NCI-H128 (cell line): ENCODE data around the gene RB1.
A peak's percentile ranks its signal among the peaks of the same experiment; 100 is the strongest.

Source experiments
- DNase-seq: peaks from one replicate; lab custom pipeline; 2025; ENCODE audit not compliant: unreplicated experiment; lab: John Stamatoyannopoulos, UW

Gene RB1

DNA sequence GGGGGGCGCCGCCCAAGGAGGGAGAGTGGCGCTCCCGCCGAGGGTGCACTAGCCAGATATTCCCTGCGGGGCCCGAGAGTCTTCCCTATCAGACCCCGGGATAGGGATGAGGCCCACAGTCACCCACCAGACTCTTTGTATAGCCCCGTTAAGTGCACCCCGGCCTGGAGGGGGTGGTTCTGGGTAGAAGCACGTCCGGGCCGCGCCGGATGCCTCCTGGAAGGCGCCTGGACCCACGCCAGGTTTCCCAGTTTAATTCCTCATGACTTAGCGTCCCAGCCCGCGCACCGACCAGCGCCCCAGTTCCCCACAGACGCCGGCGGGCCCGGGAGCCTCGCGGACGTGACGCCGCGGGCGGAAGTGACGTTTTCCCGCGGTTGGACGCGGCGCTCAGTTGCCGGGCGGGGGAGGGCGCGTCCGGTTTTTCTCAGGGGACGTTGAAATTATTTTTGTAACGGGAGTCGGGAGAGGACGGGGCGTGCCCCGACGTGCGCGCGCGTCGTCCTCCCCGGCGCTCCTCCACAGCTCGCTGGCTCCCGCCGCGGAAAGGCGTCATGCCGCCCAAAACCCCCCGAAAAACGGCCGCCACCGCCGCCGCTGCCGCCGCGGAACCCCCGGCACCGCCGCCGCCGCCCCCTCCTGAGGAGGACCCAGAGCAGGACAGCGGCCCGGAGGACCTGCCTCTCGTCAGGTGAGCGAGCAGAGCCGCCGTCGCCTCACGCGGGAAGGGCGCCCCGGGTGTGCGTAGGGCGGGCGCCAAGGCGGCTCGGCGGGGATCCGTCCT lies at the start of gene RB1:
TSS of gene RB1 (plus strand) at position 393 of the 784 bp plus-strand sequence. CDS start at position 555, 162 bp downstream.
- peak; percentile 79 for DNase-seq

- no peak for DNase-seq
Measured at GRCh38 chr13:48253849-48254248, 49.7 kb upstream of the RB1 start.

- no peak for DNase-seq
Measured at GRCh38 chr13:48255090-48255489, 48.5 kb upstream of the RB1 start.

- no peak for DNase-seq
Measured at GRCh38 chr13:48255954-48256353, 47.6 kb upstream of the RB1 start.

DNA sequence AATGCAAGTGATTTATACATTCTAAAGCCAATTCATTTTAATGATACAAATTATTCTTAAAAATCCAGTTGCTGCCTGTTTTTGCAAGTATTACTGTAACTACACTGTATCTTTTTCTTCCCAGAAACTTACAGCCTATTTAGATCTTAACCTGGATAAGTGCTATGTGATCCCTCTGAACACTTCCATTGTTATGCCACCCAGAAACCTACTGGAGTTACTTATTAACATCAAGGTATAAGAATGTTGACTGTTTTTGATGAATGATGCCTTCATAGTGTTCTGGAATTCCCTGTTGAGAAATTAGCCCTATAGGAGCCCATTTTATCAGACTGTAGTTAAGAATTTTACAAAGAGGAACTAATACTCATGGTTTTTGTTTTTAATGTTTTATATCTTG lies 45.5 kb upstream of the RB1 start:
- DNase-seq, result no peak

DNA sequence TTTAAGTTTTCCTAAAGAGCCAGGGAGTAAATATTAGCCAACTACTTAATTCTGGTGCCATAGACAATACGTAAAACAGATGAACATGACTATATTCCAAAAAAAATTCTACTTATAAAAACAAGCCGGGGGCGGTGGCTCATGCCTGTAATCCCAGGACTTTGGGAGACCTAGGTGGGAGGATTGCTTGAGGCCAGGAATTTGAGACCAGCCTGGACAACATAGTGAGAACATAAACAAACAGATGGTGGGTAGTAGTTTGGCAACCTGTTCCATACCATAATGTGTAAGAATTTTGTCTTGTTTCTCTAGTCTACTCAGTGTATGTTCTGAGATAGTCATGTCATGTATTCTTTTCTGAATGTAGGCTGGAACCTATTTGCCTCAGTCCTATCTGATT lies 45.1 kb upstream of the RB1 start:
- DNase-seq, result no peak

- no peak for DNase-seq
Measured at GRCh38 chr13:48260970-48261369, 42.6 kb upstream of the RB1 start.

DNA sequence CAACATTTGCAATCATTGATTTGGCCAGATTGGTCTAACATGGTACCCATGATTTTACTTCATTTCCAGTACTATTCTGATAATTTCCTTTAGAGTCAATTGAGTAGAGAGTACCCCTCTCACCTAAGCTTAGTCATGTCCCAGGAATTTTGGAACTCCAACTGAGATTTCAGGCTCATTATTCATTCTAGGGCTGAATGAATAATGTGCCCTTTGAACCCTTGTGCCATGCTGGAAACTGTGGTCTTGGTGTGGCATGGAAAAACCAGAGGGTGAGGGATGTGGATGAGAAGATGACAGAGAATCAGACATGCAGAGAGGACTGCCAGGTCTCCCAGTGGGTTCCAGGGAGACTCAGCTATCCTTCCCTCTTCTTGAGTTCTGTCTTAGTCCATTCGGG lies 40.4 kb upstream of the RB1 start:
- DNase-seq, result no peak

DNA sequence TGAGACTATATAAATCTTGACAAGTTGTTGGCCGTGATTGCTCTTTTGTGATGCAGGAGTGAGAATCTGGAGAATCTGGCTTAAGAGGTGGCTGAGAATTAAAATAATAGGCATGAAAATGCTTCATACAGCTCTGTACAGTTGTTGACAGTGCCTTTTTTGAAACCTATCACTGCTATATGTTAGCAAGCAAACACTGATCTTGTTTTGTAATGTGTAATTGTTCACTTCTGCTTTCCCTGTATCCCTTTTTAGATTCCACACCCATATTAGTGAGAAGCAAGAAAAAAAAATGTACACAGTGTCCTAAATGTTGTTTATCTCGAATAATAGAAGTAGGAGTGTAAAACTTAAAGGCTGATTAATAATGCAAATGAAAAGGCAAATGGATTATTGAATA lies 39.5 kb upstream of the RB1 start:
- DNase-seq, result no peak

- no peak for DNase-seq
Measured at GRCh38 chr13:48265217-48265815, 38.2 kb upstream of the RB1 start.

- no peak for DNase-seq
Measured at GRCh38 chr13:48266150-48266549, 37.4 kb upstream of the RB1 start.

GRCh38 chr13:48266701-48267639 lies 36.6 kb upstream of the RB1 start:
- no peak for DNase-seq

- DNase-seq, result no peak
Measured at GRCh38 chr13:48268019-48268418, 35.5 kb upstream of the RB1 start.

- no peak for DNase-seq
Measured at GRCh38 chr13:48273346-48273745, 30.2 kb upstream of the RB1 start.

DNA sequence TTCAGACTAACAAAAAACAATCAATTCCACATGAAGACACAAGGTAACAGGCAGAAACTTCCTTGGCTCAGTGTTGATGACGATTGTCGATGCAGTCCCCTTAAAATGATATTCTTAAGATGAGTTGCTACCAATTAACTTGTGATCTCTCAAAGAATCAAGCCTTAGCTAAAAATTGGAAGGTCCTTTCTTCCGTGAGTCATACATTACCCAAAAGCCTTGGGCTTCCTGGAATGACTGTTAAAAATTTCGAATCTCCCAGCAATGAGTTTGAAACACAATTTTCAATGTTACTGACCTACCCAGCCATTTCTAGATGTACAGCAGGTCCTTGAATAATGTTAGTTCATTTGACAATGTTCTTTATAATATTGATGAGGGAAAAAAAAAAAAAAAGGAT lies 28.0 kb upstream of the RB1 start:
- DNase-seq, result no peak

- no peak for DNase-seq
Measured at GRCh38 chr13:48278806-48279205, 24.7 kb upstream of the RB1 start.

GRCh38 chr13:48281556-48281955 lies 22.0 kb upstream of the RB1 start:
- DNase-seq, result no peak

GRCh38 chr13:48291730-48292129 lies 11.8 kb upstream of the RB1 start:
- no peak for DNase-seq

- DNase-seq, result no peak
Measured at GRCh38 chr13:48292650-48293049, 10.9 kb upstream of the RB1 start.

DNA sequence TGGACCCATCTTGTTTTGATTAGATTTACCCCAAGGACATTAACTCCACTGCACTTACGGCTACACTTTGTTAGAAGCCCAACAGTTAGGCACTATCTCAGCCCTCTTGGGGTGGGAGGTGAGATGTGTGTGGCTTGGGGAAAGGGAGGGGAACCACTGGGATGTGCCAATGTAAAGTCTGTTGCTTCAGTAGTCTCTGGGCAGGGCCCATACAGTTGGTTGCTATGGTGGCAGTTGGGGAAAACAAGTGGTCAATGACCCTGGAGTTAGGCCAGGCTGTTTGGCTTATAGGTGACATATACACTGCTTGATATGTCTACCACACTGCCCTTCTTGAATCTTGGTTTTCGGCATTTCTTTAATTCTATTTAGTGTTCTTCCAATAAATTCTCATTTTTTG lies 8.9 kb upstream of the RB1 start:
- DNase-seq, result no peak

DNA sequence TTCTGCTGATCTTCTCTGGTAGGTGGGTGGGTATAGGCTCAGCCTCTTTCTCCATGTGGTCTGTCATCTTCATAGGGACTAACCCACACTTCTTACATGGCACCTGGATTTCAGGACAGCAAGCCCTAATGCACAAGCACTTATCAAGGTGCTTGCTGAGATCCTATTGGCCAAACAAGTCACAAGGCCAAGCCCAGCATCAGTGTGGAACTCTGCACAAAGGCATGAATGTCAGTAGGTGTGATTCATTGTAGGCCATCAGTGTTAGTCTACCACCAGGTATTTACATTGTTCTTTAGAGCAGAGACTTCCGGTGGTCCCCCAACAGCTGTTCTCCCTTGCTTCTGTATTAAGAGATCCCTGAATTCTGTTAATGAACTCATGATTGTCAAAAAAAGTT lies 8.3 kb upstream of the RB1 start:
- DNase-seq, result no peak

- DNase-seq, result no peak
Measured at GRCh38 chr13:48296528-48296927, 7.0 kb upstream of the RB1 start.
